Measurements from ENCODE around the gene ME3. TPM values are rescaled to one million over a fixed set of nuclear protein-coding genes. Genes with fewer than 3 reads are reported as not detected.

Gene ME3
- total RNA-seq, 1 donor from 2014 or later: 10.3 TPM

- DNase-seq (ENCODE audit: low read depth): peak; percentile 66
- no peak for FAIRE-seq
- no peak overlapping the region for H3K4me3 ChIP-seq (ENCODE audit: low read depth, low read length)
- no peak for TF ChIP-seq CTCF (IDR thresholded peaks at IDR 0.05; ENCODE audit: insufficient read depth, low read length, severe bottlenecking)
- H3K36me3 ChIP-seq (ENCODE audit: control insufficient read depth, insufficient read depth, low read length): no peaks in the 10 kb centered on the region
- no peaks in the 10 kb centered on the region for H3K27me3 ChIP-seq (ENCODE audit: control insufficient read depth, insufficient read depth, low read length)
Observed at GRCh38 chr11:86593833-86594232, 78.6 kb downstream of the ME3 start.

GRCh38 chr11:86592659-86593451 lies 79.6 kb downstream of the ME3 start:
- no peak for TF ChIP-seq CTCF (IDR thresholded peaks at IDR 0.05; ENCODE audit: insufficient read depth, low read length, severe bottlenecking)
- Histone ChIP-seq H3K27me3 (ENCODE audit: control insufficient read depth, insufficient read depth, low read length) (no peaks in the 10 kb centered on the region), H3K4me3 (ENCODE audit: low read depth, low read length) (no peak overlapping the region), H3K36me3 (ENCODE audit: control insufficient read depth, insufficient read depth, low read length) (no peaks in the 10 kb centered on the region)
- FAIRE-seq: no peak
- peak; percentile 98 for DNase-seq (ENCODE audit: low read depth)

GRCh38 chr11:86592047-86592591 lies 80.3 kb downstream of the ME3 start:
- FAIRE-seq (no peak), DNase-seq (ENCODE audit: low read depth) (peak; percentile 67)
- no peak for TF ChIP-seq CTCF (IDR thresholded peaks at IDR 0.05; ENCODE audit: insufficient read depth, low read length, severe bottlenecking)
- no peaks in the 10 kb centered on the region for H3K27me3 ChIP-seq (ENCODE audit: control insufficient read depth, insufficient read depth, low read length)
- no peaks in the 10 kb centered on the region for H3K36me3 ChIP-seq (ENCODE audit: control insufficient read depth, insufficient read depth, low read length)
- no peak overlapping the region for H3K4me3 ChIP-seq (ENCODE audit: low read depth, low read length)

- Histone ChIP-seq H3K4me3 (ENCODE audit: low read depth, low read length) (no peak overlapping the region), H3K27me3 (ENCODE audit: control insufficient read depth, insufficient read depth, low read length) (no peaks in the 10 kb centered on the region), H3K36me3 (ENCODE audit: control insufficient read depth, insufficient read depth, low read length) (no peaks in the 10 kb centered on the region)
- FAIRE-seq (no peak), DNase-seq (ENCODE audit: low read depth) (no peak)
- no peak for TF ChIP-seq CTCF (IDR thresholded peaks at IDR 0.05; ENCODE audit: insufficient read depth, low read length, severe bottlenecking)
Observed at GRCh38 chr11:86591631-86592030, 80.8 kb downstream of the ME3 start.

- FAIRE-seq: no peak
- H3K4me3 ChIP-seq (ENCODE audit: low read depth, low read length): no peak overlapping the region
- no peaks in the 10 kb centered on the region for H3K27me3 ChIP-seq (ENCODE audit: control insufficient read depth, insufficient read depth, low read length)
- H3K36me3 ChIP-seq (ENCODE audit: control insufficient read depth, insufficient read depth, low read length): no peaks in the 10 kb centered on the region
- DNase-seq (ENCODE audit: low read depth): no peak
- no peak for TF ChIP-seq CTCF (IDR thresholded peaks at IDR 0.05; ENCODE audit: insufficient read depth, low read length, severe bottlenecking)
Observed at GRCh38 chr11:86589856-86590589, 82.4 kb downstream of the ME3 start.

All from bronchial epithelial cell (primary cell).